NCI-H226 (cell line): ENCODE measurements around the gene SLC35F3.
"Not testable (repeated sequence)": the region's sequence is repeated elsewhere in the genome, so short reads cannot be mapped to it uniquely, and the experiment has no call there.

Experiments used
- DNase-seq: peaks from one replicate; pipeline ENCODE4 v3.0.0-alpha.2; 2015

The SLC35F3 gene

DNA sequence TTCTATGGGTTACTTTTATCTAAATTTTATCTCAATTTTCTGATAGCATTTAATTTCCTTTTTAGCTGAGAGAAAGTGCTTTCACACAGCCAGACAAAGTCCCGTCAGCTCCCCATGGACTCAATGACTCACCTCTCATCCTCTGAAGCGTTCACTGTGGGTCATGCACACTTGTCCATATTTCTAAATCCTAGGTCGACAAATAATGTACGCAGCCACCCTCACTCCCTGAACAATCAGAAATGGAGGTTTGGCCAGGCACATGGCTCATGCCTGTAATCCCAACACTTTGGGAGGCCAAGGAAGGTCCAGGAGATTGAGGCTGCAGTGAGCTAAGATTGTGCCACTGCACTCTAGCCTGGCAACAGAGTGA lies 426.4 kb downstream of the SLC35F3 start:
- no peak for DNase-seq

DNA sequence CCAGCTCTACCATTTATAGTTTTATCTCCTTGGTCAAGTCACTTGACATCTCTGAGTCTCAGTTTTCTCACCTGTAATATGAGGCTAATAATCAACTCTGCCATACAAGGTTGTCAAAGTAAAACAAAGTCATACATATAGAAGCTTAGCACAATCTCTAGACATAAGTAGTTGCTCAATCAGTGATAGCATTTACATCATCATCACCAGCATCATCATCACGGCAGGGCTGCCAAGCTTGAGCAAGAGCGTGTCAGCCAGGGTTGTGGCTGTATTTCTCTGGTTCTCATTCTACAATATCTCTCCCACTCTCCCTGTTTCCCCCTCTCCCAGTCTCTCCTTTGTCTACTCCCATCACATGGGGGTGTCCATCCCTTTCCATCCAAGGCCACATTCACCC lies 427.0 kb downstream of the SLC35F3 start:
- DNase-seq, result no peak

DNA sequence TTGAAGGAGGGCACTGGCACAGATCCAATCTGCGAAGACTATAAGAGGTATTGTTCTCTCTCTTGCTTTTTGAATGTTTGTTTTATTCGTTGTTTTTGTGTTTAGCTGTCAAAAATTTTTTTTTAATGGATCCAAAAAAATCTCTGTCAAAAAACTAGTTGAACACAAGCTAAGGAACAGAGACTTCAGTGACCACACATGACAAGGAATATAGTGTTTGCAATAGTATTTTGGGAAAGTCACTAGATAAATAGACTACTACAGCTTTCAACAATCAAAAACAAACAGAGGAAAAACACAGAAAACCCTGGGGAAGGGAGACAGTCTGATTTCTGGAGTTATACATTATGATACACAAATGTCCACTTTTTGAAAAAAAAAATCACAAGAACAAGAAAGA lies 431.9 kb downstream of the SLC35F3 start:
- DNase-seq, result no peak

DNA sequence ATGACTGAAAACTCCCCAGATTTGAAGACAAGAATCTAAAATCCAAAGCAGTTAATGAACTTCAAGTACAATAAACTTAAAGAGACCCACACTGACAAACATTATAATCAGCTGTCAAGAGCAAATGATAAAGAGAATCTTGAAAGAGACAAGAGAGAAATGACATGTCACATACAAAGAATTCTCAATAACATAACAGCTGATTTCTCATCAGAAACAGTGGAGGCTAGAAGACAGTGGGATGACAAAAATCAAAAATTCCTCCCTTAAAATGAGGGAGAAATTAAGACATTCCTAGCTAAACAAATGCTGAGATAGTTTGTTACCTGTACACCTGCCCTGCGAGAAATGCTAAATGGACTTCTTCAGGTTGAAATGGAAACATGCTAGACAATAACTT lies 432.8 kb downstream of the SLC35F3 start:
- no peak for DNase-seq

DNA sequence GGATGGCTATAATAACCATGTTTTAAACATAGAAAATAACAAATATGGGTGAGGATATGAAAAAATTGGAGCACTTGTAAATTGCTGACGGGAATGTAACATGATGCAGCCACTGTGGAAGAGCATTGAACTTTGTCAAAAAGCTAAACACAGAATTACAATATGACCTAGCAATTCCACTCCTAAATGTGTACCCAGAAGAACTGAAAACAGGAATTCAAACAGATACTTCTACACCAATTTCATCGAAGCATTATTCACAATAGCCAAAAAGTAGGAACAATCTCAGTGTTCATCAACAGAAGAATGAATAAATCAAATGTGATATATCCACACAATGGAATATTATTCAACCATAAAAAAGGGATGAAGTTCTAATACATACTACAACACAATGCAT lies 436.1 kb downstream of the SLC35F3 start:
- DNase-seq, result no peak

DNA sequence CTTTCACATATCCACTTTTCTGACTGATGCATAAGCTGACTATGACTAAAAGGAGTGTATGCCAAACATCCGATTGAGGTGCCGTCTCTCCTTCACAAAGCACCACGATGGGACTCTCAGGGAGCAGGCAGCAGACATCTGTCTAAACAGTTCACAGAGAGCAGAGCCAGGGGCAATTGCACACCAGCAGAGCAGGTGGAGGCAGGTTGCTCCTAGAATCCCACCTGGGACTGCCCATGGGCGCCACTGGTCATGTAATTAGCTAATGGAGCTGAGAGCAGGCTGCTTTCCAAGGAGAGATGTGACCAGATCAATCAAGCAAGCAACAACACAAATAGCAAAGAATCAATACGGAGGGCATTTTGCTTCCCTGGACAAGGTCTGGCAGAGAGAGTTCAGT lies 438.3 kb downstream of the SLC35F3 start:
- no peak for DNase-seq

DNA sequence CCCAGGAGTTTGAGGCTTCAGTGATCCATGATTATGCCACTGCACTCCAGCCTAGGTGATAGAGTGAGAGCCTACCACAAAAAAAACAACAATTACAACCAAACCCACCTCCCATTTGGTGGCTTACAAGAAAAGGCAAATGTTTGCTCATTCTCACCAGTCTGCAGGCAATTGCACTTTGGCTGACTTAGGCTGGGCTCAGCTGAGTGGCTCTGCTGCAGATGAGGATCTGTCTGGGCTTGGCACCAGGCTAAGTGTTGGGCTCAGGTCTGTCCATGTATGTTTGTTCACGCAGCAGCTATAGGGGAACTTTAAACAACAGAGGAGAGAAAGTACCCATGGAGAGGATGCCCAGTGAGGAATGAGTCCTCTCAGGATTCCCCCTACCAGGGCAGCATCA lies 440.8 kb downstream of the SLC35F3 start:
- no peak for DNase-seq

DNA sequence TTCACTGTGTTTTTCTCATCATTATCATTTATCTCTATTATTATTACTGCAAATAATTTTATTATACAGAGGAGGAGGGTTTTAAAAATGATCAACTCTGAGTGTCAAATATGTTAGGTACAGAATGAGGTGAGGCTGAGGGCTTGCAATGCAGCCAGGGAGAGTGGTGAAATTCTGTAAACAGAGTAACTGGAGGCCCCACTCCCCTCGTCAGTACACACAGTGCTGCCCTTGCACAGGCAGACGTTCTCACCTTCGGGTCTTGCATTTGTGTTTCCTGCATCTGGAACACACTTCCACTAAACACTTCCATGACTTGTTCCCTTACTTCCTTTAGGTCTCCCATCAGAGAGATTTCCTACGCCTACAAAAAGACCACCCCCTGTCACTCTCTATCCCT lies 444.5 kb downstream of the SLC35F3 start:
- DNase-seq, result no peak

DNA sequence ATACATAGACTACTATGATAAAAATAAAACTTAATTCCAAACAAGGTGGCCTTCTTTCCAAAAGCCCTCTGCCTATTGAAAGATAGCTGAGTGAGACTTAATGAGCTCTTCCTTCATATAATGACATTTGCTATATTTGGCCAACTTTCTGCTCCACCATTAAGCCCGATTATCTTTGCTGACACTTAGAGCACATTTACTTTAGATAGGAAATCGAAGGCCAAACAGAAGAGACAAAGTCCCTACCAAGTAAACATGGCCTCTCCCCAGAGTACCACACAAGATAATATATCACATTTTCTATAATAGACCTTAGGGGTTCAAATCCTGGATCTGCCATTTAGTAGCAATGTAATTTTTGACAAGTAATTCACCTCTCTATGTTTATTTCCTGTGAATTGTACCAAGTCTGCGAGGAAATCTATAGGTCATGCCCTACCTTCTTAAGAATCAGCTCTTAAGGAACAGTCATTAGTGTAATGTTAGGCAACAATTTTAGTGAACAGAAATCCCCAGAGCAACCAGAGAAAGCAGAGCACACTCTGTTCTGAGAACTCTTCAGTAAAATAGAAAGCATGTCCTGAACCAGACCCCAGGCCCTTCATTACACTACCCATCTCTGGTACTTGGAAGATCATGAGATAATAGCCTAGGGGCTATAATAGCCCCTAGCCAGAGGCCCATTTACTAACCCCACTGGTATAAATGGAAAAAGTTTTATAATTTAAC lies 451.5 kb downstream of the SLC35F3 start:
- DNase-seq, result no peak

DNA sequence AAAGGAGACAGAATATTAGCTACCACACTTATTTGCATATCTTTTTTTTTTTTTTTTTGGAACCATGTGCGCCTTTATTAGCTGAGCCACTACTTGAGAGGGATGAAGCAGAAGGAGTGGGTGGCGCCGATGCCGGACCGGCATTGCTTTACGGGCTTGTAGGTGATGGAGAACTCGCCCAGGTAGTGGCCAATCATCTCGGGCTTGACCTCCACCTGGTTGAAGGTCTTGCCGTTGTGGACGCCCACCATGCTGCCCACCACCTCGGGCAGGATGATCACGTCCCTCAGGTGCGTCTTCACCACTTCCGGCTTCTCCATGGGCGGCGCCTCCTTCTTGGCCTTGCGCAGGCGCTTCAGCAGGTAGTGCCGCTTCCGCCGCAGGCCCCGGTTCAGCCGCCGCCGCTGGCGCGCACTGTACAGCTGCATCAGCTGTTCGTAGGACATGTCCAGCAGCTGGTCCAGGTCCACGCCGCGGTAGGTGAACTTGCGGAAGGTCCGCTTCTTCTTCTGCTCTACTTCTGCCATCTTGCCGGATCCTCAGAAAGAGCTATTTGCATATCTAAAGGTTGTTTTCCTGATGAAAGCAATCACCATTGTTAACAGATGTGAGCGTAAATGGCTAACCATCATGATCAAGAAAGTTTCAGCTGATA lies 452.3 kb downstream of the SLC35F3 start:
- DNase-seq, result not testable (repeated sequence)

DNA sequence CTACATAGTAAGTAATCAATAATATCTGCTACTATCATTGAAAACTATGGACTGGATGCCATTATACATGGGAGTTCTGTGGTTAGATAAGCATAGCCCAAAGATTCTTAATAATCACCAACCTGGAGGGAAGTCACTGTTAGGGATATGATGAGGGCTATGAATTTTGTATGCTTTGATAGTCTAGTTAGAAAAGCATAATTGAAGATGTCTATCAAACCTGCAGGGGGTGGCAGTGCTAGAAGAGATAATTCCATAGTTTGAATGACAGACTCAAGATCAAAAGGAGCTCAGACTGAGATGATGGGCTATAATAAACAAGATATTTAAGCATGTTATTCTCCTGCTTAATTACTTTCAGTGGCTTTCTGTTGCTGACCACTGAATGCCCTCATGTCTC lies 453.4 kb downstream of the SLC35F3 start:
- no peak for DNase-seq

DNA sequence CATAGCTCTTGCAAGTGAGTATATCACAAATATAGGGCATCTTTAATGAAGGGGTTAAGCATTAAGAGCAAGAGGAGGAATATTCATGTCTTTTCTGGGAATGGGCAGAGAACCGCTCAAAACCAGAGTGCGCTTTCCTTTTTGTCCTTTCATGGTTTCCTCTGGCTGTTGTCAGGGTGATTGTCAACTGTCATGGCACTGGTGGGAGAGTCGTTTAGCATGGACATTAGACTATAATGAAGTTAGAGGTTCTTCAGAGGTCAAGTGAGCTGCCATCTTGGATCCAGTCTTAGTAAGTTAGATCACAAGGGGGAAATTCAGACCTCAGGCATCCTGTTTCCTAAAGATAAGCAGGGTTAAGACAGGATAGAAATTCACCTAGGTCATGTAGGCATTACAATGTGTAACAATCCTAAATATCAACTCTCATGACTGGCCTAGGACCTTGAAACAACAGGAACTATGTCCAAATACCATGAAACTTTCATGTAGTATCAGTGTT lies 456.7 kb downstream of the SLC35F3 start:
- no peak for DNase-seq

DNA sequence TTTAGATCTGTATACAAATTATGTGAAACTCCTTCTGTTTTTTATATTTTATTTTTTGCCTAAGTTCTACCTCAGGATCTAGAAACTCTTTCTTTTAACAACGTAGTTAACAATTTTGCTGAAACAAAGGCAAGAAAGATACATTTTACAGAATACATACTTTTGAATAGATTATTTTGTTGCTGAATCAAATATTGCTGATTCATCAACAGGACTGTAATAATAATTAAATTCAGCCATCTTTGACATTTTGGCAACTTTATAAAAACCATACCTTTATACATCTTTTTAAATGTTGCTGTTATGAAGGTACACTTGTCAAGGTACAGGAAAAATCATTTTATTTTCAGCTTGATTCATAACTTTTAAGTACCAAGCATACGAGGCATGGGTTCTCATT lies 458.1 kb downstream of the SLC35F3 start:
- no peak for DNase-seq

DNA sequence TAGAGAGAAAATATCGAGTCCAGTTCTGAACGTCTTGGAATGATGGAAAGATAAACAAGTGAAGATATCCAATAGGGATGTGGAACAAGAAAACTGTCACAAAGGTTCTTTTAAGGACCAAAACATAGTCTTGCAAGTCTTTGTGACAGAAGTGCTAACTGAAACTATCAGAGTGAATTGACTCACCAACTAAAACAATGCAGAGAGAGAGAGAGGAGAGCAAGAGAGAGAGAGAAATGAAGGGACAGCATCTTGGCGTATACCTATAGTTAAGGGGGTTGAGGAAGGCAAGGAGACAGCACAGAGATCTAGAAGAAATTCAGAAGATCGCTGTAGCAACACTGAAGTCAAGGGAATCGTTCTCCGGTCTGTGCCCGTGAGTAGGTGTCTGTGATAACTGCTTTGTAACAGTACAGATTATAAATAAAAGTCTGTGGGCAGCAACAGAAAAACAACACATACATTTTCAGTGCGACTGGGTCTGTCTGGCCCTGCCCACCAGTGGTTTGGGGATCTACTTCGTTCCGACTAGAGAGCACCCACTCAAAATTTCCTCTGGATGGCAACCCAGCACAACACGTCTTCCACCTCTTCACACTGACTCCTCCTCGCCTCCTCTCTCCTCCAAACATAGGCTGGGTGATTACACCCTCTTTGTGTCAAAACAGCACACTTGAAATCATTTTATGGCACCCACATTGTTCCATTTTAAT lies 464.0 kb downstream of the SLC35F3 start:
- DNase-seq, result no peak

DNA sequence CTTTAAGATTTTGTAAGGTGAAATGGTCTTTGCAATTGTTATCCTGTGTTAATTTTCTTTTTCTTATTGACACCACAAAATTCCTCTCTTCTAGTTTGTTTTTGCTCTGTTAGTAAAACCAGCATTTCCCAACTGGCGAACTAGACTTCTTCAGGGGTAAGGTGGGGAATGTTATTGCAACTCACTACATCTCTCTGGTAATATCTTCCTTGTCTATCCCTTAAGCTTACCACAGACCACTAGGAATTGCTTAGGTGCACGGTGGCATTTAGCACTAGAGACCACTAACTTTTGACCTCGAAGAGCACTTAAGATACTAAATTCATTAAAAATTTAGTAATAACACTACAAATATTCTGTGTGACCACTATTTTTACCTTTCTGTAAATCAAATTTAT lies 464.6 kb downstream of the SLC35F3 start:
- no peak for DNase-seq

DNA sequence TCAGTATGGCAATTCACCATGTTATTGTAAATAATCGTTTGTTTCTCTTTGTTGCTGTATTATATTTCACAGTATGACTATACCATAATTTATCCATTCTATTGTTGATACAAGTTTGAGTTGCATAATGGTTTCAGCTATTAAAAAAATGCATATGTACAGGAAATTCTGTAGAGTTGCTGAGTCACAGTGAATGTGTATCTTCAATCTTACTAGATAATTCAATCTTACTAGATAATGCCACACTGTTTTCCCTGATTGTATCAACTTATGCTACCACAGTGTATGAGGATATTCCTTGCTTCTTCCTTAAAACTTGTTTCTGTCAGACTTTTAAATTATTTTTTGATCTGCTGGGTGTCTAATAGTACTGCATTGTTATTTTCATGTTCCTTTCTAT lies 465.3 kb downstream of the SLC35F3 start:
- peak; percentile 3 for DNase-seq

DNA sequence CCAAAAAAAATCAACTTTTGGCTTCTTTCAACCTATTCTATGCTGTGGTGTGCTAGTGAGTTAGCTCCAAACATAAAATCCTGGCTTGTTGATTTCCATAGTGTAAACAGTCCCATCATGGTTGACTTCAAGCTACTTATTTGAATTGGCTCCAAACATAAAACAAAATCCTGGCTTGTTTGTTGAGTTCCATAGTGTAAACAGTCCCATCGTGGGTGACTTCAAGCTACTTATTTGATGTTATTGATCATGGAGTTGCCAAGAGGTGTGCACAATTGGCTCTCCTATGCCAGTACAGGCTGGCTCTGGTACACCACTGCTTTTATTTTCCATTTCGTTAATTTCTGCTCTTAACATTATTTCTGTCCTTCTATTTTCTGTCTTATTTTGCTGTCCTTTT lies 466.9 kb downstream of the SLC35F3 start:
- DNase-seq, result no peak

DNA sequence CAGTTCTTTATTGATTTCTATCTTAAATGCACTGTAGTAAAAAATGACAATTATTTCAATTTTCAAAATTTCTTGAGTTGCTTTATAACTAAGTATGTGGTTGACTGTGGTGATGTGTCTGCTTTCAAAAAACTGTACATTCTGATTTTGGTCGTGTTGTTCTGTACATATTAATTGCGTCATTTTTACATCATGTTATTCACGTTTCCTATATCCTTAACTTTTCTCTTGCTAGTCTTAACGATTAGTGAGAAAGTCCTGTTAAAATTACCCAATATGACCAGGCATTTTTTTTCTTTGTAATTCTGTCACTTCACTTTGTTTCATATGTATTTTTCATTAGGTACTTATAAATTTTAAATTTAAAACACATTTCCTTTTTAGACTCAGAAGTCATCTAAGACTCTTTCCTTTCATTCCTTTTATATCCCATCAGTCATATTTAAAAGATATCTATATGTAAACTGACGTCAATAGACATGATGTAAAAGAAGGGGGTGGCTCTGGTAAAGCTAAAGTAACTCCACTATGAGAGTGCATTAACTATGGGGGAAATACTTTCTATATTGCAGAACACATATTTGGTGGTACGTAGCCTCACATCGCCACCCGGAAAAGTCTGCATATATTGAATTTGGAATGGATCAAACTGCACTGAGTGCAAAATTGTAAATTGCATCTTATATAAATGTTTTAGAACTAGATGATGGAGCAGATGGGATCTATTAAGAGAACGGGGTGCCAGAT lies 467.7 kb downstream of the SLC35F3 start:
- DNase-seq, result no peak

DNA sequence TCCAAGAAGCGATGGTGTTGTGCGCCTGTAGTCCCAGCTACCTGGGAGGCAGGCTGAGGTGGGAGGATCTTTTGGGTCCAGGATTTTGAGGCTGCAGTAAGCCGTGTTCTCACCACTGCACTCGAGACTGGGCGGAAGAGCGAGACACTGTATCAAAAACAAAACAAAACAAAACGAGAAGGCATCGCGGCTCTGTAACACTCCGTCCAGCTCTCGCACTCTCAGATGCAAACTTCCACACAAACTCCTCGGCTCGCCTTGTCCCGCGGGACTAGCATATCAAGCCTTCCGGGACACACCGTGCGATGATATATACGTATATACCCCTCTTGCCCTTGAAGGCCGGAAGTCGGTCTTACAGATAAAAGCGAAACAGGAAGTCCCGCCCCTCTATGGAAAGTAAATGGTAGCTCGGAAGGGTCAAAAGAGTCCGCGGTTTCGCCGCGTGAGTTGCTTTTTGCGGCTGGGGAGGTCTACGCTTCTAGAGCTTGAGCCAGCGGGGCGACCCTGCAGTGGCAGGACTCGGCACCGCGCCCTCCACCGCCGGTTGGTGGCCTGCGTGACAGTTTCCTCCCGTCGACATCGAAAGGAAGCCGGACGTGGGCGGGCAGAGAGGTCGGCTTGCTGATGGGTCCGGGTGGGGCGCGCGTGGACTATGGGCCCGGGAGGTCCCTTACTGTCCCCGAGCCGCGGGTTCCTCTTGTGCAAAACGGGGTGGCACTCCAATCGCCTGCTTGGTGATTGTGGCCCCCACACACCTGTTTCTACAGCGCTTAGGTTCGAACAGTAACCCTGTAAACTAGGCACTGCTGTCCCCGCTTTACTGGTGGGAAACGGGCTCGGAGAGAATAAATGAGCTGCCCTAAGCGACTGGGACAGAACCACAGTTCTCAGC lies 468.8 kb downstream of the SLC35F3 start, which contains the start of gene COA6:
Gene COA6, plus strand, starts transcription at position 393 of the 895 bp plus-strand sequence. Its CDS starts 11 bp downstream, at position 404.
- DNase-seq, result peak; percentile 81

DNA sequence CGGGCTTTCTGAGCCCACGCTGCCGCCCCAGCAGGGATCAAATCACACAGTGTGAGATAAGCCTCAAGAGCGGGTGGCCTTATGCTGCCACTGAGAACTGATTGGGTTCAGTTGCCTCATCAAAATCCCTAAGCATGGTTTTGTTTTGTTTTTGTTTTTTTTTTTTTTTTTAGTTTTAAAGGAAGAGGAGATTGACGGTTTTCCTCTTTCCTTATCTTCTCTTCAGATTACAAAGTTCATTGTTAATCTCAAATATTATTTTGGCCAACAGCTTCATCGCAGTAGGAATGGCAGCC lies 469.4 kb downstream of the SLC35F3 start:
- DNase-seq, result no peak
